Omental fat pad (tissue), 4 donors: Measurements from ENCODE around the gene COX6A1. TPM values are rescaled to one million over a fixed set of nuclear protein-coding genes. Genes with fewer than 3 reads are reported as not detected.

Experiments used
- ATAC-seq: fragments of 150-250 bp; one replicate; pipeline ENCODE4 v1.9.1; 2016; ENCODE audit warnings: mild to moderate bottlenecking, moderate library complexity; ENCODE audit not compliant: low FRiP score
- DNase-seq: peaks from one replicate; pipeline ENCODE4 v3.0.0-alpha.2; 2019; ENCODE audit warnings: low spot score
- total RNA-seq, 4 donors: library from RNA; depleted of rRNA; stranded (reverse); fragments of >200 nt; gene quantifications; one replicate each; pipeline ENCODE4 v1.1.0, GENCODE V29; 2016
- TF ChIP-seq, protein P1 (sequence below), 3 donors: fragments of 450-650 bp; IDR thresholded peaks; one replicate each; pipeline ENCODE4 v1.5.1; 2016 to 2017; ENCODE audit warnings: antibody characterized with exemption in 3 of 3, mild to moderate bottlenecking in 3 of 3, moderate library complexity in 2 of 3

The COX6A1 gene
- total RNA-seq, 4 donors from 2014 or later, result 374 to 751 (median 529) TPM

GRCh38 chr12:120457133-120457532 lies 19.2 kb downstream of the COX6A1 start:
- TF ChIP-seq, protein P1, sequence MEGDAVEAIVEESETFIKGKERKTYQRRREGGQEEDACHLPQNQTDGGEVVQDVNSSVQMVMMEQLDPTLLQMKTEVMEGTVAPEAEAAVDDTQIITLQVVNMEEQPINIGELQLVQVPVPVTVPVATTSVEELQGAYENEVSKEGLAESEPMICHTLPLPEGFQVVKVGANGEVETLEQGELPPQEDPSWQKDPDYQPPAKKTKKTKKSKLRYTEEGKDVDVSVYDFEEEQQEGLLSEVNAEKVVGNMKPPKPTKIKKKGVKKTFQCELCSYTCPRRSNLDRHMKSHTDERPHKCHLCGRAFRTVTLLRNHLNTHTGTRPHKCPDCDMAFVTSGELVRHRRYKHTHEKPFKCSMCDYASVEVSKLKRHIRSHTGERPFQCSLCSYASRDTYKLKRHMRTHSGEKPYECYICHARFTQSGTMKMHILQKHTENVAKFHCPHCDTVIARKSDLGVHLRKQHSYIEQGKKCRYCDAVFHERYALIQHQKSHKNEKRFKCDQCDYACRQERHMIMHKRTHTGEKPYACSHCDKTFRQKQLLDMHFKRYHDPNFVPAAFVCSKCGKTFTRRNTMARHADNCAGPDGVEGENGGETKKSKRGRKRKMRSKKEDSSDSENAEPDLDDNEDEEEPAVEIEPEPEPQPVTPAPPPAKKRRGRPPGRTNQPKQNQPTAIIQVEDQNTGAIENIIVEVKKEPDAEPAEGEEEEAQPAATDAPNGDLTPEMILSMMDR (IDR thresholded peaks at IDR 0.05), result no peak
- ATAC-seq (no peak), DNase-seq (no peak)

- TF ChIP-seq, protein P1 (IDR thresholded peaks at IDR 0.05), result no peak
- ATAC-seq, result no peak
- DNase-seq, result no peak
Observed at GRCh38 chr12:120460157-120460556, 22.2 kb downstream of the COX6A1 start.

DNA sequence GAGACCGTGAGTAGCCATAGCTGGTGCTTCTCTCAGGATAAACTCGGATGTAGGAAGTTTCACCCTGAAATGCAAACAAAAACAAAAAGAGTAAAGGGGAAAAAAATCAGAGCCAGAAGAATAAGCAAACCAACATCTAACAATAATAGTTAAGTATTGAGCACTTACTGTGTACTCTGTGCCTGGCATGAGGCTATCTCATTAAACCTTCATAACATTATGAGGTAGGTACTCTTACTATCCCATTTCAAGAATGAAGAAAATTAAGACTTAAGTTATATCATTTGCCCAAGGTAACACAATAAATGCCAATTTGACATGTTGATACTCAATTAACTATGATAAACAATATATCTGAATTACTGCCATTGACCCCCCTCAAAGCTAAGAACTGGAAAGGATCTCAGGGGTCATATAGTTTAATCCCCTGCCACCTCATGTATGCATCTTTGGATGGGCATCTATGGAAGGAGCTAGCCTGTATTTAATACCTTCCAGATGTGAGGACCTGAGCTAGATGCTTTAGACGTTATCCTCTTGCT lies 24.3 kb downstream of the COX6A1 start:
- no peak for DNase-seq
- TF ChIP-seq, protein P1 (IDR thresholded peaks at IDR 0.05), result no peak
- ATAC-seq, result no peak

GRCh38 chr12:120463712-120464111 lies 25.8 kb downstream of the COX6A1 start:
- no peak for ATAC-seq
- TF ChIP-seq, protein P1 (IDR thresholded peaks at IDR 0.05), result no peak
- no peak for DNase-seq

- TF ChIP-seq, protein P1 (IDR thresholded peaks at IDR 0.05), result no peak
- ATAC-seq, result no peak
- DNase-seq, result no peak
Observed at GRCh38 chr12:120465756-120466155, 27.8 kb downstream of the COX6A1 start.

GRCh38 chr12:120466560-120467315 lies 28.8 kb downstream of the COX6A1 start:
- ATAC-seq (no peak), DNase-seq (no peak)
- TF ChIP-seq, protein P1 (IDR thresholded peaks at IDR 0.05), result no peak

DNA sequence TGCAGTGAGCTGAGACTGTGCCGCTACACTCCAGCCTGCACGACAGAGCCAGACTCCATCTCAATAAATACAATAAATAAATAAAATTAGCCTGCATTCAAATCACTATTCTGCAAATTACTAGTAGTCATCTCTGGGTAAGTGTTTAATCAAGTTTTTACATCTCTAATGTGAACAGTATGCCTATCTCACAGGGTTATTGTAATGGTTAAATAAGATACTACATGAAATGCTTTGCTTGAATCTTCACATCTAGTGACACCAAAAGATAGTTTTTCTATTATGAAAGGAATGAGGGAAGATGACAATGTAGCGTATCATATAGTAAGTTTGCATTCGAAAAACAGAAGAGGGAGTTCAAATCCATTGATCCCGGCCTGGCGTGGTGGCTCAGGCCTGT lies 29.5 kb downstream of the COX6A1 start:
- TF ChIP-seq, protein P1 (IDR thresholded peaks at IDR 0.05), result no peak
- DNase-seq, result no peak

More for the DNA sequence above, 29.5 kb downstream of the COX6A1 start:
- no peak for ATAC-seq
